ENCODE data around the gene CREB5.

Gene CREB5

GRCh38 chr7:28455486-28455885 lies 43.2 kb downstream of the CREB5 start:
- no peak overlapping the region for H2AFZ ChIP-seq (ENCODE audit: low read depth, low read length)
- H3K36me3 ChIP-seq (ENCODE audit: insufficient read depth, low read length): no peaks in the 10 kb centered on the region
- no peaks in the 10 kb centered on the region for H3K4me1 ChIP-seq (ENCODE audit: insufficient read depth, low read length)

GRCh38 chr7:28456044-28456443 lies 43.7 kb downstream of the CREB5 start:
- Histone ChIP-seq H3K9me3 (ENCODE audit: low read length) (no peaks in the 10 kb centered on the region), H3K4me1 (ENCODE audit: insufficient read depth, low read length) (no peaks in the 10 kb centered on the region), H2AFZ (ENCODE audit: low read depth, low read length) (no peak overlapping the region), H3K27me3 (ENCODE audit: insufficient read depth, low read length) (no peaks in the 10 kb centered on the region), H3K36me3 (ENCODE audit: insufficient read depth, low read length) (no peaks in the 10 kb centered on the region), H3K4me3 (ENCODE audit: low read length) (no peak overlapping the region)

More at GRCh38 chr7:28455486-28455885, 43.2 kb downstream of the CREB5 start:
- H3K9me3 ChIP-seq (ENCODE audit: low read length): no peaks in the 10 kb centered on the region
- no peak overlapping the region for H3K4me3 ChIP-seq (ENCODE audit: low read length)
- H3K27me3 ChIP-seq (ENCODE audit: insufficient read depth, low read length): no peaks in the 10 kb centered on the region

DNA sequence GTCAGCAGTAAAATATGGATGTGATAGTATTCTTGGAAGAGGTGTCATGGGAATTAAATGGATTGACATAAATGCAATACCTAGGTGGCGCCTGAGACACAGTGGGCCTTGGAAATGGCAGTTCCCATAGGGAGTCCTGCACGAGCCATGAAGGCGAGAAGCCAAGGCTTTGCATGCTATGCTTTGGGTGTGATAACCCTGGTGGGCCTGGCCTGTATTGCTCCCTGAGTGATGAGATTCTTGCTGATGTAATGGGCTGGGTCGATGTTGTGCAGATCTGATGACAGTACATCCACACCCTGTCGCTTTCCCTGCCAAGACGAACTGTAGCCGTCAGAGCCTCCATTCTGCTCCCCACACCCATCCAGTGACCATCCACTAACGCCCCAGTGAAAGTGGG lies 46.4 kb downstream of the CREB5 start:
- no peaks in the 10 kb centered on the region for H3K4me1 ChIP-seq (ENCODE audit: insufficient read depth, low read length)
- H3K4me3 ChIP-seq (ENCODE audit: low read length): no peak overlapping the region
- no peaks in the 10 kb centered on the region for H3K9me3 ChIP-seq (ENCODE audit: low read length)
- H3K36me3 ChIP-seq (ENCODE audit: insufficient read depth, low read length): no peaks in the 10 kb centered on the region
- no peak overlapping the region for H2AFZ ChIP-seq (ENCODE audit: low read depth, low read length)
- H3K27me3 ChIP-seq (ENCODE audit: insufficient read depth, low read length): no peaks in the 10 kb centered on the region

DNA sequence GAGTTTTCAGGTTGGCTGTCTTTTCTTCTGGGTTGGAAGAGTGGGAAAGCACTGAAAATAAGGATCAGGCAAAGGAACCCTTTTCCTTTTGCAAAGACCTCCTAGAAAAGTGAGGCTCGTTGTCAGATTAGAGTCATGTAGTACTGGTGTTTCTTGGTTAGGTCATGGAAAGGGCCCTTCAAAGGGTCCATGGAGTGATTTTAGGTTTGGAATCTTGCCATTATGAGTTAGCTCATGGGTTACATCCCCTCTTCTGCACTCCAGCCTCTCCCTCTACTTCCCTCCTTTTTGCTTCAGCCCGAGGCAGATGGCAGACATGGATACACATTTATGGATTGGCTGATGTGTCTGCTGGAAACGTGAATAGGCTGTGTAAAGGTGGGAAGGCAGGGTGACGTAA lies 47.0 kb downstream of the CREB5 start:
- H3K27me3 ChIP-seq (ENCODE audit: insufficient read depth, low read length): no peaks in the 10 kb centered on the region
- H2AFZ ChIP-seq (ENCODE audit: low read depth, low read length): no peak overlapping the region
- H3K4me1 ChIP-seq (ENCODE audit: insufficient read depth, low read length): no peaks in the 10 kb centered on the region
- H3K36me3 ChIP-seq (ENCODE audit: insufficient read depth, low read length): no peaks in the 10 kb centered on the region
- H3K9me3 ChIP-seq (ENCODE audit: low read length): no peaks in the 10 kb centered on the region
- no peak overlapping the region for H3K4me3 ChIP-seq (ENCODE audit: low read length)

DNA sequence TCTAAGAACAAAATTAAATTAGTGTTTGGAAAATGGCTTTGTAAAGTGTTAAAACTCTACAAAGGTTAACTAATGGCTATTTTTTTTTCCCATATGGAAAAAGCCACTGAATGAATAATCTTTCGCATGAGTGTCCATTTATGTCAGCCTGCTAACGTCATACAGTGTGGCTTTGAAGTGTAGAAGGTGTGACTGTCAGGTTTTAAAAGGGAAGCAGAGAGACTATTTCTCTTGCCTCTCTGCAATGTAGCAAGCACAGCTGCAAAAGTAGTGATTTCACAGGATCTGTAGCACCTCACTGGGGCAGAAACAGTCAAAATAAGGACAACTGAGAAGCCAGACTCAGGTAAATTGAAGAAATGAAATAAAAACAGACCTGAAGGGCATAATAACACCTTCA lies 53.4 kb downstream of the CREB5 start:
- H3K27me3 ChIP-seq (ENCODE audit: insufficient read depth, low read length): no peaks in the 10 kb centered on the region
- no peak overlapping the region for H3K4me3 ChIP-seq (ENCODE audit: low read length)
- H2AFZ ChIP-seq (ENCODE audit: low read depth, low read length): no peak overlapping the region
- H3K36me3 ChIP-seq (ENCODE audit: insufficient read depth, low read length): no peaks in the 10 kb centered on the region
- no peaks in the 10 kb centered on the region for H3K9me3 ChIP-seq (ENCODE audit: low read length)
- peaks cover 8% of the 10 kb centered on the region for H3K4me1 ChIP-seq (ENCODE audit: insufficient read depth, low read length)

- no peaks in the 10 kb centered on the region for H3K27me3 ChIP-seq (ENCODE audit: insufficient read depth, low read length)
- H3K9me3 ChIP-seq (ENCODE audit: low read length): no peaks in the 10 kb centered on the region
- no peaks in the 10 kb centered on the region for H3K36me3 ChIP-seq (ENCODE audit: insufficient read depth, low read length)
- no peak overlapping the region for H2AFZ ChIP-seq (ENCODE audit: low read depth, low read length)
- peaks cover 8% of the 10 kb centered on the region for H3K4me1 ChIP-seq (ENCODE audit: insufficient read depth, low read length)
- H3K4me3 ChIP-seq (ENCODE audit: low read length): no peak overlapping the region
Observed at GRCh38 chr7:28466341-28466740, 54.0 kb downstream of the CREB5 start.

- no peaks in the 10 kb centered on the region for H3K9me3 ChIP-seq (ENCODE audit: low read length)
- H3K27me3 ChIP-seq (ENCODE audit: insufficient read depth, low read length): no peaks in the 10 kb centered on the region
- H3K4me1 ChIP-seq (ENCODE audit: insufficient read depth, low read length): peaks cover 8% of the 10 kb centered on the region
- no peak overlapping the region for H2AFZ ChIP-seq (ENCODE audit: low read depth, low read length)
- H3K4me3 ChIP-seq (ENCODE audit: low read length): no peak overlapping the region
- H3K36me3 ChIP-seq (ENCODE audit: insufficient read depth, low read length): no peaks in the 10 kb centered on the region
Observed at GRCh38 chr7:28466885-28467284, 54.6 kb downstream of the CREB5 start.

- peaks cover 8% of the 10 kb centered on the region for H3K4me1 ChIP-seq (ENCODE audit: insufficient read depth, low read length)
- no peaks in the 10 kb centered on the region for H3K9me3 ChIP-seq (ENCODE audit: low read length)
- H2AFZ ChIP-seq (ENCODE audit: low read depth, low read length): no peak overlapping the region
- H3K36me3 ChIP-seq (ENCODE audit: insufficient read depth, low read length): no peaks in the 10 kb centered on the region
- no peaks in the 10 kb centered on the region for H3K27me3 ChIP-seq (ENCODE audit: insufficient read depth, low read length)
- no peak overlapping the region for H3K4me3 ChIP-seq (ENCODE audit: low read length)
Observed at GRCh38 chr7:28469562-28469961, 57.2 kb downstream of the CREB5 start.

DNA sequence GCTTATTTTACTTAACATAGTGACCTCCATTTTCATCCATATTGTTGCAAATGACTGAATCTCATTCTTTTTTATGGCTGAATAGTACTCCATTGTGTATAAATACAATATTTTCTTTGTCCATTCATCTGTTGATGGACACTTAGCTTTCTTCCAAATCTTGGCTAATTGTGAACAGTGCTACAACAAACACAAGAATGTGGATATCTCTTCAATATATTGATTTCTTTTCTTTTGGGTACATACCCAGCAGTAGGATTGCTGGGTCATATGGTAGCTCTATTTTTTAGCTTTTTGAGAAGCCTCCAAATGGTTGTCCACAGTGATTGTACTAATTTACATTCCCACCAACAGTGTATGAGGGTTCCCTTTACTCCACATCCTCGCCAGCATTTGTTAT lies 58.0 kb downstream of the CREB5 start:
- Histone ChIP-seq H3K4me3 (ENCODE audit: low read length) (no peak overlapping the region), H2AFZ (ENCODE audit: low read depth, low read length) (no peak overlapping the region), H3K36me3 (ENCODE audit: insufficient read depth, low read length) (no peaks in the 10 kb centered on the region), H3K9me3 (ENCODE audit: low read length) (no peaks in the 10 kb centered on the region), H3K27me3 (ENCODE audit: insufficient read depth, low read length) (no peaks in the 10 kb centered on the region), H3K4me1 (ENCODE audit: insufficient read depth, low read length) (peaks cover 8% of the 10 kb centered on the region)

DNA sequence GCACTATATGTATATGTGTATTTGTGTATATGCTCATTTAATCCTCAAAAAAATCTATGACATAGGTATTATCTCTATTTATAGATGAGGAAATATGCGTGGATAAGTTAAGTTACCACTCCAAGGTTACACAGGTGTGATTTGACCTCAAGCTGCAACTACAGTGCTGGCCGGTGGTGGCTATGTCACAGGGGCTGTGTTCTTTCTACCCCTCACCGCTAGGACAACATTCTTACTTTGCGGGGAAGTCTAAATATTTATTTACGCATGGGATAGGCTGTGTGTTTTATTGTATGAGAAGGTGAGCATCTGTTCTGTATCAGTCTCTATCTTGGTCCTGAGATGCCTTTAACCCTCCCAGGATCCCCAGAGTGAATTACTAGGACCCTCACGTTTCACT lies 60.0 kb downstream of the CREB5 start:
- H2AFZ ChIP-seq (ENCODE audit: low read depth, low read length): no peak overlapping the region
- H3K27me3 ChIP-seq (ENCODE audit: insufficient read depth, low read length): no peaks in the 10 kb centered on the region
- no peaks in the 10 kb centered on the region for H3K36me3 ChIP-seq (ENCODE audit: insufficient read depth, low read length)
- peaks cover under 1% of the 10 kb centered on the region for H3K4me1 ChIP-seq (ENCODE audit: insufficient read depth, low read length)
- no peak overlapping the region for H3K4me3 ChIP-seq (ENCODE audit: low read length)
- H3K9me3 ChIP-seq (ENCODE audit: low read length): no peaks in the 10 kb centered on the region

GRCh38 chr7:28473571-28474281 lies 61.4 kb downstream of the CREB5 start:
- H3K4me3 ChIP-seq (ENCODE audit: low read length): no peak overlapping the region
- no peak overlapping the region for H2AFZ ChIP-seq (ENCODE audit: low read depth, low read length)
- H3K36me3 ChIP-seq (ENCODE audit: insufficient read depth, low read length): no peaks in the 10 kb centered on the region
- H3K9me3 ChIP-seq (ENCODE audit: low read length): no peaks in the 10 kb centered on the region
- H3K4me1 ChIP-seq (ENCODE audit: insufficient read depth, low read length): peaks cover 4% of the 10 kb centered on the region
- no peaks in the 10 kb centered on the region for H3K27me3 ChIP-seq (ENCODE audit: insufficient read depth, low read length)

- Histone ChIP-seq H3K4me1 (ENCODE audit: insufficient read depth, low read length) (peaks cover 10% of the 10 kb centered on the region), H2AFZ (ENCODE audit: low read depth, low read length) (no peak overlapping the region), H3K9me3 (ENCODE audit: low read length) (no peaks in the 10 kb centered on the region), H3K36me3 (ENCODE audit: insufficient read depth, low read length) (no peaks in the 10 kb centered on the region), H3K27me3 (ENCODE audit: insufficient read depth, low read length) (no peaks in the 10 kb centered on the region), H3K4me3 (ENCODE audit: low read length) (no peak overlapping the region)
Observed at GRCh38 chr7:28474282-28474638, 61.9 kb downstream of the CREB5 start.

GRCh38 chr7:28474640-28475039 lies 62.3 kb downstream of the CREB5 start:
- no peak overlapping the region for H3K4me3 ChIP-seq (ENCODE audit: low read length)

GRCh38 chr7:28477041-28477442 lies 64.7 kb downstream of the CREB5 start:
- Histone ChIP-seq H3K36me3 (ENCODE audit: insufficient read depth, low read length) (no peaks in the 10 kb centered on the region), H3K4me3 (ENCODE audit: low read length) (no peak overlapping the region), H3K4me1 (ENCODE audit: insufficient read depth, low read length) (peaks cover 32% of the 10 kb centered on the region), H2AFZ (ENCODE audit: low read depth, low read length) (no peak overlapping the region), H3K27me3 (ENCODE audit: insufficient read depth, low read length) (no peaks in the 10 kb centered on the region), H3K9me3 (ENCODE audit: low read length) (no peaks in the 10 kb centered on the region)

More at GRCh38 chr7:28474640-28475039, 62.3 kb downstream of the CREB5 start:
- no peaks in the 10 kb centered on the region for H3K9me3 ChIP-seq (ENCODE audit: low read length)
- no peaks in the 10 kb centered on the region for H3K36me3 ChIP-seq (ENCODE audit: insufficient read depth, low read length)
- H2AFZ ChIP-seq (ENCODE audit: low read depth, low read length): no peak overlapping the region
- peaks cover 14% of the 10 kb centered on the region for H3K4me1 ChIP-seq (ENCODE audit: insufficient read depth, low read length)
- H3K27me3 ChIP-seq (ENCODE audit: insufficient read depth, low read length): no peaks in the 10 kb centered on the region
